NCI-H2196 treated with DMSO at 0.1 percent for 48 hours (cell line): ENCODE data around the gene IGLON5.

ENCODE experiments used
- DNase-seq: peaks from one replicate; lab custom pipeline; 2025; ENCODE audit not compliant: unreplicated experiment; lab: John Stamatoyannopoulos, UW

Gene IGLON5

GRCh38 chr19:51317376-51317775 lies 5.9 kb downstream of the IGLON5 start:
- no peak for DNase-seq

GRCh38 chr19:51317968-51318367 lies 6.5 kb downstream of the IGLON5 start:
- DNase-seq, result no peak

- no peak for DNase-seq
Observed at GRCh38 chr19:51318687-51319648, 7.5 kb downstream of the IGLON5 start.

- no peak for DNase-seq
Observed at GRCh38 chr19:51319649-51320279, 8.3 kb downstream of the IGLON5 start.

GRCh38 chr19:51320280-51320657 lies 8.8 kb downstream of the IGLON5 start:
- DNase-seq, result no peak

GRCh38 chr19:51321799-51322198 lies 10.4 kb downstream of the IGLON5 start:
- DNase-seq, result no peak

GRCh38 chr19:51323481-51324166 lies 12.2 kb downstream of the IGLON5 start:
- DNase-seq, result no peak

GRCh38 chr19:51324167-51324481 lies 12.7 kb downstream of the IGLON5 start:
- DNase-seq, result no peak

GRCh38 chr19:51325161-51325976 lies 13.9 kb downstream of the IGLON5 start:
- no peak for DNase-seq

GRCh38 chr19:51326216-51327065 lies 15.0 kb downstream of the IGLON5 start:
- DNase-seq, result no peak

GRCh38 chr19:51327066-51328001 lies 15.9 kb downstream of the IGLON5 start:
- no peak for DNase-seq

GRCh38 chr19:51329411-51329810 lies 18.0 kb downstream of the IGLON5 start:
- DNase-seq, result no peak

- DNase-seq, result no peak
Observed at GRCh38 chr19:51330366-51330765, 18.9 kb downstream of the IGLON5 start.

GRCh38 chr19:51331193-51331592 lies 19.7 kb downstream of the IGLON5 start:
- DNase-seq, result no peak

- DNase-seq, result no peak
Observed at GRCh38 chr19:51331716-51332115, 20.3 kb downstream of the IGLON5 start.

- no peak for DNase-seq
Observed at GRCh38 chr19:51333836-51334460, 22.5 kb downstream of the IGLON5 start.

- no peak for DNase-seq
Observed at GRCh38 chr19:51337141-51337860, 25.9 kb downstream of the IGLON5 start.
